Hematopoietic multipotent progenitor cell treated with erythropoietin and hydrocortisone succinate and interleukin-3 and kit ligand, for 15 days (in vitro differentiated cells): ENCODE measurements around the gene VDAC1.
"Not testable (repeated sequence)": the region's sequence is repeated elsewhere in the genome, so short reads cannot be mapped to it uniquely, and the experiment has no call there.

Experiments used
- DNase-seq: peaks from one replicate; pipeline ENCODE4 v3.0.0-alpha.2; 2015; ENCODE audit warnings: low spot score

VDAC1 gene

DNA sequence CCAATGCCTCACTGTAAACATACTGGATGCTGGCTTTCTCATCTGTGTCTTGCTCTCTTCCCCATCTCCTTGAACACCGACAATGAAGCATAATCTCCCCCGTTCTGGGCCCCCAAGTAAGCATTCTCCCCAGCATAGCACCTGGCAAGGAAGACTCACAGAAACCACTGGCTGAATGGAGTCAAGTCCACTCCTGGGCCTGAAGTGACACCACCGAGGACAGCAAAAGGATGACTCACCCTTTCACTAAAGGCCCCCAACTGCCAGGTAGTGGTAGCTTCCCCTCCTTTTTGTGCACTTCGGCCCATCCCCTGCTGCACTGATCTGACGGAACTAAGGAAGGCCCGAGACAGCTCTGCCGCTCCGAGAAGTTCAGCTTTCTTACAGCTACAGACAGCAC, 9.4 kb downstream of the VDAC1 start:
- DNase-seq, result no peak

GRCh38 chr5:133994990-133995333, 9.8 kb downstream of the VDAC1 start:
- DNase-seq, result no peak

DNA sequence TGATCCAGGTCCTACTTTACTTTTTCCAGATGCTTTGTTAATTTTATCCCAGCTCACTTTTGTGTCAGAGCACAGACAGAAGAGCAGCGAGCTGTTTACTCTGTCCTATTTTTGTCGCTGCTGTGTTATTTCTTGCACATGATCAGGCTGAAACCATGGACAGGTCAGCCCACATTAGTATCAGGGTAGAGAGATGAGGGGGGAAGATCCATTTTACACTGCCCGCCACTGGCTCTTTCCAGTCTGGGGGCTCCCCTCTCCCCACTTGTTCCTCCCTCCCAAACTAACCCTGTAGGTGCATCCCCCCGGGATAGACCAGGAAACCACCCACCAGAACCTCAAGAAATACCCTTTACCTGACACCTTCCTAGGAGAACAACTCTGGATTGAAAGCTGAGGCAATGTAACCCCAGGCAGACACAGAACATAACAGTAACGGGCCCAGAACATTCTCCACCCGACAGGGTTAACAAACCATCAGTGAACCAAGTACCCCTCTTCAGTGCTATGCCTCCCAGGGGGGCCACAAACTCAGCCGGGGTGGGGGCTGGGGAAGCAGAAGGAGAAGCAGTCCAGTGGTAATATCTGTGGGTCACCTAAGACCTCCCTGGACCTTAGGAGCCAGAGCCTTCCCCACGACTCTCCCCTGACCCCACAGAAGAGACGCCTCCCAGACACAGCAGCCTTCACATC, 10.3 kb downstream of the VDAC1 start:
- no peak for DNase-seq

GRCh38 chr5:133993185-133993936, 11.4 kb downstream of the VDAC1 start:
- DNase-seq, result no peak

- DNase-seq, result no peak
These were observed 12.2 kb downstream of the VDAC1 start for GRCh38 chr5:133992429-133993155.

GRCh38 chr5:133991171-133991910, 13.4 kb downstream of the VDAC1 start:
- no peak for DNase-seq

DNA sequence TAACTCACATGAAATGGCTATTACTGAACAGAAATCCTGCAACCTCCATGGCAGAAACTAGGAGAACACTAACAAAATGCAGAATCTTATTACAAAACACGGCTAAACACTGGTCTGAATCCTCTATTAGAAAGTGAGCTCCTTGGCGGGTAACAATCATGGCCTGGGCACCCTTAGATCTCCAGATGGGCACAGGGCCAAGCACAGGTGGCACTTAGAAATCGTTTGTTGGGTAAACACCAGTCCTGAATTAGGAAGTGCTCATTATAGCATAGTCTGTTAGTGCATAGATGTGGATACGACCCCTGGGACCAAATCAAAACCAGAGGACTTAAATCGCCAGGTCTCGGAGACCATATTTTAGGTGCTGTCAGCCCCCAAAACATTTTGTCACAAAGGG, 14.4 kb downstream of the VDAC1 start:
- DNase-seq, result no peak

DNA sequence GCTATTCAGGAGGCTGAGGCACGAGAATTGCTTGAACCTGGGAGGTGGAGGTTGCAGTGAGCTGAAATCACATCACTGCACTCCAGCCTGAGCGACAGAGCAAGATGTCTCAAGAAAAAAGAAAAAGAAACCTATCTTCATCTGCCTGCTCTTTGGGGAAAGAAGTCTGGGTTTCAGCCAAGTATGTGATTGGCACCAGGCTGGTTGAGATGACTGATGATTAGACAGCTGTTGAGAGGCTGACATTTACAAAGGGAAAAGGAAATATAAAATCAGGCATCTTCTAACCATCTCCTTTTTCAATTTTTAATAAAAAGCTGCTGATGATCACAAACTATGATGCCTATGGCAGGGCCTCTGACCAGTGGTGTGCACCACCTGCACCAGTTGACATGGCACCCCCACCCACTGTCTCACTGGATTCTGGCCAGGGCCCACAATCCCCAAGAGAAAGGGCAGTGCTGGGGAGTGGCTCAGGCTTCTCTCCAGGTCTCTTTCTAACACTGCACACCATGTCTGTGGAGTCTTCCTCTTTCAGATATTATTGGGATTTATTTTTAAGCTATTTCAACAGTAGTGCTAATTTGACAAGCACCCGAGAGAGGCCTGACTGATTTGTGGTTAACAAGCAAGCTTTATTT, 19.1 kb downstream of the VDAC1 start:
- no peak for DNase-seq

GRCh38 chr5:133983674-133984073, 21.1 kb downstream of the VDAC1 start:
- no peak for DNase-seq

DNA sequence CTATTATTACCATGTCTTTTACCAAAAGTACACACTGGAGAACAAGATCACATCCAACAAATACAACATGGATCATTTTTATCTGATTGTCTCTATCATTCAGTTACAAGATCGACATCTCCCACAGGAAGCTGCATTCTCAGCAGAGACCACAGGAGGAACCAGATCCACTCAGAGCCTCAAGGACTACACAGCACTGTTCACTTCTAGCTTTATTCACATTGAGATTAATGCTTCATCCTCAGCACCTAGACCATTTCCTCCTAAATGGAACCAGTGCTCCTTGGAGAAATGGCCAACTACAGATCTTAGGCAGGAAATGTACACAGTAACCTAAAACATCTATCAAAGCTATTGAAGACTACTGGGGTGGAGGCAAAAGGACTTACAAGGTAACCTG, 23.1 kb downstream of the VDAC1 start:
- no peak for DNase-seq

DNA sequence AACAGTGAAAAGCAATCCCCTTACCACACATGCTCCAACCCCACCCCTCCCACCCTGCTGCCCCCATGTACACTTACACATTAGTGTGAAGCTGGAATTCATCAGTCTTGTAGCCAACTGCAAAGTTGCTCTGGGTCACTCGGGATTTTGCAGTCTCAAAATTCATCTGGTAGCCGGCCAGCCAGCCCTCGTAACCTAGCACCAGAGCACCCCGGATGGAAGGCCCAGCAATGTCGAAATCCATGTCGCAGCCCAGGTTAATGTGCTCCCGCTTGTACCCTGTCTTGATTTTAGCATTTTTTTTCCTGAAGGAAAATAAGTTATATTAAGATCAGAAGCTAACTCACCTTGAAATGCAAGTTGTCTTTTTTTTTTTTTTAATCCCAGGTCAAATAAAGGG, 24.1 kb downstream of the VDAC1 start:
- DNase-seq, result no peak

- DNase-seq, result no peak
These were observed 25.8 kb downstream of the VDAC1 start for GRCh38 chr5:133978943-133979342.

- DNase-seq, result no peak
These were observed 26.9 kb downstream of the VDAC1 start for GRCh38 chr5:133977858-133978257.

DNA sequence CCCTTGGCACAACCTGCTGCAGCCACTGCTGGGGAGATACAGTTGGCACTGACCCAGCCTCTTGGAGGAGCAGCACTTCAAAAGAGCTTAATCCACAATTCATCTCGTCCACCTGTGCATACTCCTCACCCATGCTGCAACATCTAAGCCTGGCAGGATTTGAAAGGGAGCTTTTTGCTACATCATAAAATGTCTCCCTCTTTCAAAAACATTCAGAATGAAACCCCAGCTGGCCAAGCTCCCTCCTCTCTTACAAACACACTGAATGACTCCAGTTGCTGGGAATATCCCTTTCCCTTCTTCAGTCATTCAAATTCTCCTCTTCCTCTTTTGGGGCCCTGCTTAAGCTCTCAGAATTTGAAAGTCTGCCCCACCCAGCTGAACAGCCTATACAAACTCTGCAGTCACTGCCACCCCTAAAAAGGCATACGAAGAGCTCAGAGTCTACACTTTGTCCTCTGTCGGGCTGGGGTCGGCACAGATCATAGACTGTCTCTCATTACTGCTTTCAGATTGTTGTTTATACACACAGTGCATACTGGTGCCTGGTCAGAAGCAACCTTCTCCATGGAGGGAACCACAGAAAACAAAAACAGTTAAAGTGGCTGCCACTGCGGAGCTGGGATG, 27.5 kb downstream of the VDAC1 start:
- DNase-seq, result no peak

DNA sequence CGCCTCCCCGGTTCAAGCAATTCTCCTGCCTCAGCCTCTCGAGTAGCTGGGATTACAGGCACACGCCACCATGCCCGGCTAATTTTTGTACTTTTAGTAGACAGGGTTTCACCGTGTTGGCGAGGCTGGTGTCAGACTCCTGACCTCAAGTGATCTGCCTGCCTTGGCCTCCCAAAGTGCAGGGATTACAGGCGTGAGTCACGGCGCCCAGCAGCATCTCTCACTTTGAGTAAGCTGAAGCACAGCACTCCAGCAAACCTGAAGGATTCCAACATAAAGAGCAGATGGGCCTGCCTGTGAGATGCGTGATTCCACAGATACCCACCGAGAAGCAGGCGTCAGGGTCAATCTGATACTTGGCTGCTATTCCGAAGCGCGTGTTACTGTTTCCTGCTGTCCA, 29.2 kb downstream of the VDAC1 start:
- DNase-seq, result not testable (repeated sequence)

DNA sequence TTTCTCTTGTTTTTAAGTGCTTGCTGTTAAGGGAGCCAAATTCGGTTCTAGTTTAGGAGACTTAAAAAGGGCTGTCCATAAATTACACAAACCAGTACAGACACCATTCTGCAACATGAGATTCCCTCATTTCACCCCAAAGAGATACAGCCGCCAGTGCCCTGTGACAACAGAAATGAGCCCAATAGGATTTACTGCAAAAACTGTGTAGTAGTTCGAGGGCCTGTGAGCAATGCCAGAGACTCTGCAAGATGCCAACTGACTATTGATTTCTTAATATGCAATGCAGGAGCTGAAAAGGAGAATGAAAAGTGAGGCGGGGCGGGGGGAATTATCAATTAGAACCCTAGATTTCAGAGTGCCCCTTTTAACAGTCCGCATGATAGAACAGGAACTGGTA, 30.6 kb downstream of the VDAC1 start:
- no peak for DNase-seq

DNA sequence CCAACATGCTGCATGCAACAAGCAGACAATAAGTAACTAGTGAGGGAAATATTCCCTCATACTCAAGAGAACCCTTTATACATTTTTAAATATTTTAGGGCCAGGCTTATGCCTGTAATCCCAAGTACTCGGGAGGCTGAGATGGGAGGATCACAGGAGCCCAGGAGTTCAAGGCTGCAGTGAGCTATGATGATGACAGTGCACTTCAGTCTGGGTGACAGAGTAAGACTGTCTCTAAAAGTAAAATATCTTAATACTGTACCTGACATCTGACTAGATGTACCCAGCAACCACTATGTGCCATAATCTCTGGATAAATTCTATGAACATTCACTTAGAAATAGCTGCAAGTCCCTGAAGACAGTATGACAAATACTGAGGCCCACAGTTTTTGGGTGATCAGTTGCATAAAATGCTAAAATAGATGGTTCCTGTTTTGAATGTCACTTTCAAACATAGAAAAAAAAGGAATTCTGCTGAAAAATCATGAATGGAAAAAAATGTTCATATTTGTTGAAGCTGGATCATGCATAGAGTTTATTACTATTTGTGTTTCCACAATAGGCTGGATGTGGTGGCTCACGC, 34.4 kb downstream of the VDAC1 start:
- no peak for DNase-seq

GRCh38 chr5:133969654-133970324, 35.0 kb downstream of the VDAC1 start:
- no peak for DNase-seq

- peak; percentile 97 for DNase-seq
These were observed 36.4 kb downstream of the VDAC1 start, which contains the start of gene C5orf15 for GRCh38 chr5:133968204-133968980. Gene C5orf15 (minus strand): TSS chr5:133968625. CDS start chr5:133968584, 41 bp downstream.
